Naive thymus-derived CD8-positive, alpha-beta T cell (primary cell): Measurements from ENCODE around the gene OR56A3. TPM values are rescaled to one million over a fixed set of nuclear protein-coding genes. Genes with fewer than 3 reads are reported as not detected.

Experiments
- ATAC-seq, 2 donors: fragments of 150-1000 bp; cut with Tn5 transposase in 1 of 2; sonication (Bioruptor Pico), chemical (Tn5 transposase) in 1 of 2; 1 replicate in 1 of 2; 2 replicates in 1 of 2; pipeline ENCODE4 v1.10.0; 2021; ENCODE audit warnings: mild to moderate bottlenecking in 2 of 2, moderate library complexity in 2 of 2
- POLR2A ChIA-PET: fragments of 350-600 bp; sonication (Branson Sonifier 250); formaldehyde crosslinking; loops from one replicate; lab custom pipeline; 2021; ENCODE audit warnings: antibody characterized with exemption; lab: Charles Lee
- DNase-seq, 10 donors: peaks; one replicate each; pipeline versions ENCODE4 v3.0.0 to v3.0.0-alpha.2; 2020 to 2022
- H3K27ac Mint-ChIP-seq, 10 donors: one replicate each; pipeline ENCODE4 v1.8.0; 2020 to 2022; ENCODE audit warnings: mild to moderate bottlenecking in 10 of 10, mixed read lengths in 10 of 10, moderate library complexity in 4 of 10, inconsistent platforms in 1 of 10
- H3K27me3 Mint-ChIP-seq, 5 donors: one replicate each; pipeline ENCODE4 v1.8.0; 2021 to 2022; ENCODE audit warnings: mixed read lengths in 5 of 5
- H3K36me3 Mint-ChIP-seq, 3 donors: one replicate each; pipeline ENCODE4 v1.8.0; 2020 to 2022; ENCODE audit warnings: mixed read lengths in 3 of 3, mild to moderate bottlenecking in 2 of 3, inconsistent platforms in 1 of 3
- H3K4me1 Mint-ChIP-seq, 4 donors: one replicate each; pipeline ENCODE4 v1.8.0; 2021 to 2022; ENCODE audit warnings: mixed read lengths in 4 of 4
- H3K4me3 Mint-ChIP-seq, 10 donors: one replicate each; pipeline ENCODE4 v1.8.0; 2020 to 2022; ENCODE audit warnings: mild to moderate bottlenecking in 10 of 10, mixed read lengths in 10 of 10, moderate library complexity in 6 of 10, inconsistent platforms in 1 of 10
- H3K9me3 Mint-ChIP-seq, 9 donors: one replicate each; pipeline ENCODE4 v1.8.0; 2020 to 2022; ENCODE audit warnings: mixed read lengths in 9 of 9, mild to moderate bottlenecking in 3 of 9, inconsistent platforms in 1 of 9, moderate library complexity in 1 of 9
- polyA plus RNA-seq, 3 donors: library from polyadenylated mRNA; unstranded; fragments of 300-500 nt; fragmentation: Illumina TruSeq; gene quantifications; one replicate each; pipeline ENCODE4 v1.2.3, GENCODE V29; 2021
- total RNA-seq, 8 experiments: library from RNA in 2 of 8; stranded (reverse) in 2 of 8; gene quantifications; one replicate each; pipeline ENCODE4 v1.2.3 and lab custom pipeline; 2021 to 2026

OR56A3 gene, protein sequence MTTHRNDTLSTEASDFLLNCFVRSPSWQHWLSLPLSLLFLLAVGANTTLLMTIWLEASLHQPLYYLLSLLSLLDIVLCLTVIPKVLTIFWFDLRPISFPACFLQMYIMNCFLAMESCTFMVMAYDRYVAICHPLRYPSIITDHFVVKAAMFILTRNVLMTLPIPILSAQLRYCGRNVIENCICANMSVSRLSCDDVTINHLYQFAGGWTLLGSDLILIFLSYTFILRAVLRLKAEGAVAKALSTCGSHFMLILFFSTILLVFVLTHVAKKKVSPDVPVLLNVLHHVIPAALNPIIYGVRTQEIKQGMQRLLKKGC
- not detected for total RNA-seq
- polyA plus RNA-seq = not detected
- 0 to 0.07 (median 0) reads per million in 6 experiments for total RNA-seq (lab: John Stamatoyannopoulos, UW)

- no peak within 1 kb of the TSS for H3K4me3 Mint-ChIP-seq
- H3K27me3 Mint-ChIP-seq = peaks cover 2 to 31% (median 11%) of the 10 kb centered on the region in 5 donors
- no peaks in the 10 kb centered on the region for H3K4me1 Mint-ChIP-seq
- ATAC-seq (no peak), DNase-seq (no peak)
- no peaks in the 10 kb centered on the region for H3K36me3 Mint-ChIP-seq
- peaks cover 0 to 9% (median 2%) of the 10 kb centered on the region in 9 donors for H3K9me3 Mint-ChIP-seq
- H3K27ac Mint-ChIP-seq = no peak within 1 kb of the TSS
- POLR2A ChIA-PET = no interaction called here
These were observed at the start of gene OR56A3 for GRCh38 chr11:5941951-5942350. Gene OR56A3, plus strand, starts transcription at chr11:5942251. Its CDS starts 5,096 bp downstream, at chr11:5947347.

DNA sequence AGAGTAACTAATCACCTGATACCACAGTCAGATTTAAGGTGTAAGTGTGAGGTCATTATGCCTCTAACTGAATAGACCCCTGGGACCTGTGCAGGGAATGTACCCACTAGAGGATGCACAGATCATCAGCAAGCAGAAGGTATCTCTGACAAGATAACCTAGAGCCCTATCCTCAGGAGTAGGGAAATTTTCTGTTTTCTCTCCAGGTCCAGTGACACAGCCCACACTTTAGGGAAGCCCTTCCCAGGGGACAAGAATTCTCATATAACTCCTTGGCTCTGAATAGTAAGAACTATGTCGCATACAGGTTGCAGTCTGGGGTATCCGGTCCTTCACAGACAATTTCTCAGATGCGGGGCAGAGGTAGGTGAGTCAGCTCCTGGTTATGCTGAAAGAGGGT lies 49.1 kb upstream of the OR56A3 start, which contains the start of gene OR52E5:
Gene OR52E5, plus strand, starts transcription at position 301 of the 400 bp plus-strand sequence. CDS start 7,569 bp downstream, outside the sequence.
- POLR2A ChIA-PET = no interaction called here
- no peak within 1 kb of the TSS for H3K4me3 Mint-ChIP-seq
- ATAC-seq (no peak), DNase-seq (no peak)
- no peaks in the 10 kb centered on the region for H3K36me3 Mint-ChIP-seq
- H3K9me3 Mint-ChIP-seq = no peaks in the 10 kb centered on the region
- no peaks in the 10 kb centered on the region for H3K4me1 Mint-ChIP-seq
- H3K27ac Mint-ChIP-seq = no peak within 1 kb of the TSS
- peaks cover 3 to 15% (median 6%) of the 10 kb centered on the region in 5 donors for H3K27me3 Mint-ChIP-seq

GRCh38 chr11:5899534-5899933 lies 42.5 kb upstream of the OR56A3 start:
- Mint-ChIP-seq H3K36me3 (no peaks in the 10 kb centered on the region), H3K27ac (no peak overlapping the region), H3K9me3 (no peaks in the 10 kb centered on the region), H3K4me1 (no peaks in the 10 kb centered on the region), H3K27me3 (peaks cover 0 to 16% (median 0%) of the 10 kb centered on the region in 5 donors), H3K4me3 (no peak overlapping the region)
- POLR2A ChIA-PET = no interaction called here
- no peak for DNase-seq
- no peak for ATAC-seq

DNA sequence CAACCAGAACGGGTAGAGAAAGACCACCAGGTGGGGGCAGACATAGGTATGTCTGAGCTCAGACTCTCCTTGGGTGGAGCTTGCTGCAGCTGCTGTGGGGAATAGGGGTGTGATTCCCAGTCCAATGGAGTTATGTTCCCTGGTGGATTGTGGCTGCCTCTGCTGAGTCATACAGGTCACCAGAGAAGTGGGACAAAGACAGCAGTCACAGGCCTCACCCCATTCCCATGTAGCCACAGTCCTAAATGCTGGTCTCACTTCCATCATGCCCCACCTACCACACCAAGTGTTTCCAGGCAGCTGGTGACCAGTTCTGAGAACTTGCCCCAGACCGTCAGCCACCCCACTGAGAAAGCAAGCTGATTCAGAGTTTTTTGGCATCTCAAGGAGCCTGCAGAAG lies 31.5 kb upstream of the OR56A3 start:
- POLR2A ChIA-PET = no interaction called here
- Mint-ChIP-seq H3K27ac (no peak overlapping the region), H3K4me3 (no peak overlapping the region), H3K4me1 (no peaks in the 10 kb centered on the region), H3K9me3 (peaks cover 0 to 8% (median 3%) of the 10 kb centered on the region in 9 donors), H3K36me3 (peaks cover 0 to 4% (median 0%) of the 10 kb centered on the region in 3 donors), H3K27me3 (peaks cover 21 to 59% (median 22%) of the 10 kb centered on the region in 5 donors)
- DNase-seq (no peak), ATAC-seq (no peak)

- Mint-ChIP-seq H3K9me3 (peaks cover 0 to 43% (median 17%) of the 10 kb centered on the region in 9 donors), H3K4me3 (no peak overlapping the region), H3K27me3 (peaks cover 0 to 6% (median 1%) of the 10 kb centered on the region in 5 donors), H3K27ac (no peak overlapping the region), H3K4me1 (no peaks in the 10 kb centered on the region), H3K36me3 (peaks cover 0 to 16% (median 0%) of the 10 kb centered on the region in 3 donors)
- POLR2A ChIA-PET = no interaction called here
- ATAC-seq (no peak), DNase-seq (no peak)
These were observed 19.2 kb upstream of the OR56A3 start for GRCh38 chr11:5922749-5923426.

- DNase-seq (no peak), ATAC-seq (no peak)
- POLR2A ChIA-PET = no interaction called here
- H3K4me3 Mint-ChIP-seq = no peak overlapping the region
- no peaks in the 10 kb centered on the region for H3K4me1 Mint-ChIP-seq
- H3K27ac Mint-ChIP-seq = no peak overlapping the region
- peaks cover 0 to 10% (median 1%) of the 10 kb centered on the region in 5 donors for H3K27me3 Mint-ChIP-seq
- peaks cover 4 to 47% (median 16%) of the 10 kb centered on the region in 9 donors for H3K9me3 Mint-ChIP-seq
- H3K36me3 Mint-ChIP-seq = peaks cover 0 to 15% (median 0%) of the 10 kb centered on the region in 3 donors
These were observed 18.6 kb upstream of the OR56A3 start for GRCh38 chr11:5923427-5923776.

- peaks cover 0 to 13% (median 0%) of the 10 kb centered on the region in 3 donors for H3K36me3 Mint-ChIP-seq
- no peaks in the 10 kb centered on the region for H3K4me1 Mint-ChIP-seq
- peaks cover 0 to 14% (median 1%) of the 10 kb centered on the region in 5 donors for H3K27me3 Mint-ChIP-seq
- no peak for DNase-seq
- H3K9me3 Mint-ChIP-seq = peaks cover 4 to 48% (median 17%) of the 10 kb centered on the region in 9 donors
- POLR2A ChIA-PET = no interaction called here
- H3K27ac Mint-ChIP-seq = no peak overlapping the region
- H3K4me3 Mint-ChIP-seq = no peak overlapping the region
- ATAC-seq = no peak
These were observed 18.3 kb upstream of the OR56A3 start for GRCh38 chr11:5923794-5924193.

GRCh38 chr11:5928271-5928670 lies 13.8 kb upstream of the OR56A3 start:
- ATAC-seq (no peak), DNase-seq (no peak)
- Mint-ChIP-seq H3K4me3 (no peak overlapping the region), H3K27me3 (peaks cover 0 to 25% (median 0%) of the 10 kb centered on the region in 5 donors), H3K4me1 (peaks cover 0 to 3% (median 0%) of the 10 kb centered on the region in 4 donors), H3K36me3 (peaks cover 0 to 13% (median 0%) of the 10 kb centered on the region in 3 donors), H3K27ac (no peak overlapping the region), H3K9me3 (peaks cover 2 to 57% (median 27%) of the 10 kb centered on the region in 9 donors)
- POLR2A ChIA-PET = no interaction called here

- H3K27ac Mint-ChIP-seq = no peak overlapping the region
These were observed 13.2 kb upstream of the OR56A3 start for GRCh38 chr11:5928811-5929210.

GRCh38 chr11:5929571-5930368 lies 12.3 kb upstream of the OR56A3 start:
- Mint-ChIP-seq H3K36me3 (peaks cover 0 to 7% (median 0%) of the 10 kb centered on the region in 3 donors), H3K4me3 (no peak overlapping the region), H3K27me3 (peaks cover 0 to 28% (median 0%) of the 10 kb centered on the region in 5 donors), H3K9me3 (peaks cover 2 to 51% (median 21%) of the 10 kb centered on the region in 9 donors), H3K4me1 (peaks cover 0 to 5% (median 0%) of the 10 kb centered on the region in 4 donors), H3K27ac (no peak overlapping the region)
- POLR2A ChIA-PET = no interaction called here
- no peak for DNase-seq
- ATAC-seq = no peak

More at GRCh38 chr11:5928811-5929210, 13.2 kb upstream of the OR56A3 start:
- H3K36me3 Mint-ChIP-seq = peaks cover 0 to 13% (median 0%) of the 10 kb centered on the region in 3 donors
- H3K4me1 Mint-ChIP-seq = peaks cover 0 to 5% (median 0%) of the 10 kb centered on the region in 4 donors
- POLR2A ChIA-PET = no interaction called here
- peaks cover 2 to 59% (median 27%) of the 10 kb centered on the region in 9 donors for H3K9me3 Mint-ChIP-seq
- no peak overlapping the region for H3K4me3 Mint-ChIP-seq
- DNase-seq (no peak), ATAC-seq (no peak)
- H3K27me3 Mint-ChIP-seq = peaks cover 0 to 28% (median 0%) of the 10 kb centered on the region in 5 donors

DNA sequence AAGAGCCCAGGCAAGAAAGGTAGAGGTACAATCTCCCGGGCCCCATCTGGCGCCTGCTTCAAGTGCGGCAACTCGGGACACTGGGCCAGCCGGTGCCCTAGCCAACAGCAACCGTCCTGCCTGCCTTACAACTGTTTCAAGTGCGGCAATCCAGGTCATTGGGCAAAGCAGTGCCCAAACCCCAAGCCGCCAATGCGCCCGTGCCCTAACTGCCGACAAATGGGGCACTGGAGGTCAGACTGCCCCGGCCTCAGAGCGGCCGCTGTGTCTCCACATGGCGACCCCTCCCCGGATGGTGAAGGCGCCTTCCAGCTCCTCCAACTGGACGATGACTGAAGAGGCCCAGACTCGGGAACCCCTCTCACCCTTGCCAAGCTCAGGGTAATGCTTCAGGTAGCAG lies 11.4 kb upstream of the OR56A3 start:
- DNase-seq (no peak), ATAC-seq (no peak)
- Mint-ChIP-seq H3K36me3 (peaks cover 0 to 4% (median 0%) of the 10 kb centered on the region in 3 donors), H3K27ac (no peak overlapping the region), H3K9me3 (peaks cover 2 to 43% (median 16%) of the 10 kb centered on the region in 9 donors), H3K4me1 (peaks cover 0 to 5% (median 0%) of the 10 kb centered on the region in 4 donors), H3K4me3 (no peak overlapping the region), H3K27me3 (peaks cover 0 to 30% (median 1%) of the 10 kb centered on the region in 5 donors)
- POLR2A ChIA-PET = no interaction called here

- POLR2A ChIA-PET = no interaction called here
- H3K36me3 Mint-ChIP-seq = peaks cover 0 to 4% (median 0%) of the 10 kb centered on the region in 3 donors
- ATAC-seq = no peak
- peaks cover 0 to 5% (median 0%) of the 10 kb centered on the region in 4 donors for H3K4me1 Mint-ChIP-seq
- H3K27me3 Mint-ChIP-seq = peaks cover 0 to 35% (median 1%) of the 10 kb centered on the region in 5 donors
- DNase-seq = no peak
- H3K9me3 Mint-ChIP-seq = peaks cover 2 to 42% (median 14%) of the 10 kb centered on the region in 9 donors
- no peak overlapping the region for H3K4me3 Mint-ChIP-seq
- peak overlapping the region in 1 of 10 donors; percentile 13 for H3K27ac Mint-ChIP-seq
These were observed 11.0 kb upstream of the OR56A3 start for GRCh38 chr11:5931061-5931460.
